ENCODE measurements around the gene CDKN2D.

- TF ChIP-seq, protein P1, sequence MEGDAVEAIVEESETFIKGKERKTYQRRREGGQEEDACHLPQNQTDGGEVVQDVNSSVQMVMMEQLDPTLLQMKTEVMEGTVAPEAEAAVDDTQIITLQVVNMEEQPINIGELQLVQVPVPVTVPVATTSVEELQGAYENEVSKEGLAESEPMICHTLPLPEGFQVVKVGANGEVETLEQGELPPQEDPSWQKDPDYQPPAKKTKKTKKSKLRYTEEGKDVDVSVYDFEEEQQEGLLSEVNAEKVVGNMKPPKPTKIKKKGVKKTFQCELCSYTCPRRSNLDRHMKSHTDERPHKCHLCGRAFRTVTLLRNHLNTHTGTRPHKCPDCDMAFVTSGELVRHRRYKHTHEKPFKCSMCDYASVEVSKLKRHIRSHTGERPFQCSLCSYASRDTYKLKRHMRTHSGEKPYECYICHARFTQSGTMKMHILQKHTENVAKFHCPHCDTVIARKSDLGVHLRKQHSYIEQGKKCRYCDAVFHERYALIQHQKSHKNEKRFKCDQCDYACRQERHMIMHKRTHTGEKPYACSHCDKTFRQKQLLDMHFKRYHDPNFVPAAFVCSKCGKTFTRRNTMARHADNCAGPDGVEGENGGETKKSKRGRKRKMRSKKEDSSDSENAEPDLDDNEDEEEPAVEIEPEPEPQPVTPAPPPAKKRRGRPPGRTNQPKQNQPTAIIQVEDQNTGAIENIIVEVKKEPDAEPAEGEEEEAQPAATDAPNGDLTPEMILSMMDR (IDR thresholded peaks at IDR 0.05; ENCODE audit: low read length) = no peak
- TF ChIP-seq EZH2 (IDR thresholded peaks at IDR 0.05; ENCODE audit: borderline replicate concordance, low read length) = no peak
Observed at GRCh38 chr19:10612499-10613119, 43.8 kb upstream of the CDKN2D start.
